SK-N-SH (cell line): ENCODE results near the gene GJB1. TPM values are rescaled to one million over a fixed set of nuclear protein-coding genes. Genes with fewer than 3 reads are reported as not detected.

ENCODE experiments used
- CTCF ChIA-PET: fragments of 300-600, 350-600 bp; formaldehyde crosslinking; extraction: SDS; loops from one replicate; lab custom pipeline; 2021; lab: Yijun Ruan, JAX
- POLR2A ChIA-PET: fragments of 350-600 bp; sonication (Branson Sonifier 250); formaldehyde crosslinking; extraction: SDS; loops from one replicate; lab custom pipeline; 2020; ENCODE audit warnings: antibody characterized with exemption, inconsistent platforms; lab: Yijun Ruan, JAX
- DNase-seq: peaks from one replicate; pipeline ENCODE4 v3.0.0; 2012
- H2AFZ ChIP-seq: fragments of 200-600 bp; sonication (generic); 2 replicates; pipeline ENCODE4 v1.8.1; 2016; ENCODE audit warnings: antibody characterized with exemption, mild to moderate bottlenecking, low read depth
- H3F3A ChIP-seq: fragments of 200-600 bp; sonication (generic); replicated peaks from 2 replicates; pipeline ENCODE3; 2016; ENCODE audit warnings: antibody characterized with exemption, mild to moderate bottlenecking; ENCODE audit not compliant: insufficient read depth
- H3K27ac ChIP-seq, 2 experiments: fragments of 200-500 bp in 1 of 2; fragments of 200-600 bp in 1 of 2; sonication (Bioruptor generic) in 1 of 2; sonication (generic), shearing (Covaris generic) in 1 of 2; 2 replicates each; pipeline versions ENCODE4 v1.5.1 to v1.6.1; 2014 to 2016; ENCODE audit warnings: low read depth in 2 of 2, inconsistent platforms in 1 of 2, low read length in 1 of 2, mild to moderate bottlenecking in 1 of 2, mixed read lengths in 1 of 2
- H3K27me3 ChIP-seq: fragments of 200-600 bp; sonication (generic), shearing (Covaris generic); 2 replicates; pipeline ENCODE4 v1.6.1; 2016; ENCODE audit warnings: mixed run types; ENCODE audit not compliant: insufficient read depth
- H3K36me3 ChIP-seq, 2 experiments: fragments of 200-500 bp in 1 of 2; fragments of 200-600 bp in 1 of 2; sonication (Bioruptor generic) in 1 of 2; sonication (generic) in 1 of 2; replicated peaks in 1 of 2; 2 replicates each; pipeline versions ENCODE3 to v1.5.1; 2014 to 2016; ENCODE audit warnings: low read length in 1 of 2, mild to moderate bottlenecking in 1 of 2; ENCODE audit not compliant: insufficient read depth in 2 of 2, control insufficient read depth in 1 of 2
- H3K4me1 ChIP-seq, 2 experiments: fragments of 200-500 bp in 1 of 2; fragments of 200-600 bp in 1 of 2; sonication (Bioruptor generic) in 1 of 2; sonication (generic), shearing (Covaris generic) in 1 of 2; 2 replicates each; pipeline versions ENCODE4 v1.5.1 to v1.6.1; 2014 to 2016; ENCODE audit warnings: low read depth in 1 of 2, low read length in 1 of 2, mixed run types in 1 of 2; ENCODE audit not compliant: insufficient read depth in 2 of 2, control insufficient read depth in 1 of 2
- H3K4me2 ChIP-seq: fragments of 200-600 bp; sonication (generic), shearing (Covaris generic); 2 replicates; pipeline ENCODE4 v1.6.1; 2017; ENCODE audit warnings: mixed run types
- H3K4me3 ChIP-seq, 2 experiments: fragments of 200-500 bp in 1 of 2; fragments of 200-600 bp in 1 of 2; sonication (Bioruptor generic) in 1 of 2; sonication (generic), shearing (Covaris generic) in 1 of 2; 2 replicates each; pipeline versions ENCODE4 v1.5.1 to v1.8.1; 2014 to 2016; ENCODE audit warnings: low read depth in 2 of 2, inconsistent platforms in 1 of 2, low read length in 1 of 2, mild to moderate bottlenecking in 1 of 2, mixed read lengths in 1 of 2, moderate library complexity in 1 of 2
- H3K79me2 ChIP-seq: fragments of 200-600 bp; sonication (generic); 2 replicates; pipeline ENCODE4 v1.8.1; 2017; ENCODE audit warnings: mild to moderate bottlenecking; ENCODE audit not compliant: insufficient read depth
- H3K9ac ChIP-seq: fragments of 200-600 bp; sonication (generic); 2 replicates; pipeline ENCODE4 v1.6.1; 2017; ENCODE audit warnings: mixed run types
- H3K9me2 ChIP-seq: fragments of 200-600 bp; sonication (generic); 2 replicates; pipeline ENCODE4 v1.6.1; 2017; ENCODE audit warnings: mixed run types
- H3K9me3 ChIP-seq: fragments of 200-600 bp; sonication (generic); 2 replicates; pipeline ENCODE4 v1.6.1; 2017; ENCODE audit warnings: mixed run types, mild to moderate bottlenecking, moderate library complexity
- H4K20me1 ChIP-seq: fragments of 200-600 bp; sonication (generic); 2 replicates; pipeline ENCODE4 v1.6.1; 2017; ENCODE audit warnings: mild to moderate bottlenecking, mixed run types; ENCODE audit not compliant: insufficient read depth
- CTCF ChIP-seq: fragments of 200-600 bp; sonication (generic); IDR thresholded peaks from 2 replicates; pipeline ENCODE4 v1.6.1; 2017; ENCODE audit warnings: antibody characterized with exemption, mild to moderate bottlenecking, moderate library complexity
- EP300 ChIP-seq, 2 experiments: IDR thresholded peaks; 2 replicates each; pipeline versions ENCODE4 v1.4.0 to v1.6.1; 2012; ENCODE audit warnings: borderline replicate concordance in 1 of 2, low read depth in 1 of 2, low read length in 1 of 2
- MEF2A ChIP-seq: IDR thresholded peaks from 2 replicates; pipeline ENCODE4 v1.4.0; 2012; ENCODE audit warnings: low read depth, borderline replicate concordance
- MXI1 ChIP-seq: IDR thresholded peaks from 2 replicates; pipeline ENCODE4 v1.6.1; 2012; ENCODE audit warnings: mild to moderate bottlenecking, low read depth, low read length, improper control_type of control experiment
- NRF1 ChIP-seq: IDR thresholded peaks from 2 replicates; pipeline ENCODE4 v1.6.1; 2012; ENCODE audit warnings: low read depth, mild to moderate bottlenecking, low read length
- REST ChIP-seq: IDR thresholded peaks from 2 replicates; pipeline ENCODE4 v1.6.1; 2012; ENCODE audit warnings: mild to moderate bottlenecking, low read depth, low read length, moderate library complexity
- SIN3A ChIP-seq: IDR thresholded peaks from 2 replicates; pipeline ENCODE4 v1.6.1; 2012; ENCODE audit warnings: low read depth, mild to moderate bottlenecking, low read length, moderate library complexity, borderline replicate concordance
- TEAD4 ChIP-seq: IDR thresholded peaks from 2 replicates; pipeline ENCODE4 v1.4.0; 2012; ENCODE audit warnings: mild to moderate bottlenecking, borderline replicate concordance; ENCODE audit not compliant: insufficient read depth
- USF1 ChIP-seq: IDR thresholded peaks from 2 replicates; pipeline ENCODE4 v1.4.0; 2012; ENCODE audit warnings: low read depth, borderline replicate concordance
- ZBTB33 ChIP-seq: IDR thresholded peaks from 2 replicates; pipeline ENCODE4 v1.4.0; 2012; ENCODE audit warnings: low read depth, borderline replicate concordance
- WGBS: methylation state at CpG from one replicate; pipeline ENCODE4 v1.1.6; 2017; ENCODE audit warnings: low lambda C conversion rate; 5-methylcytosine and 5-hydroxymethylcytosine counted together
- polyA plus RNA-seq, 3 experiments: library from polyadenylated mRNA; depleted of rRNA; stranded (reverse); fragments of >200 nt; gene quantifications; 2 replicates each; pipeline ENCODE4 v1.2.3, GENCODE V29; 2012
- TF ChIP-seq, protein P1 (sequence below): IDR thresholded peaks from 2 replicates; pipeline ENCODE4; 2012

GJB1 gene
- polyA plus RNA-seq, 1 of the 3 experiments (the other 2 are of a cell fraction) = not detected

DNA sequence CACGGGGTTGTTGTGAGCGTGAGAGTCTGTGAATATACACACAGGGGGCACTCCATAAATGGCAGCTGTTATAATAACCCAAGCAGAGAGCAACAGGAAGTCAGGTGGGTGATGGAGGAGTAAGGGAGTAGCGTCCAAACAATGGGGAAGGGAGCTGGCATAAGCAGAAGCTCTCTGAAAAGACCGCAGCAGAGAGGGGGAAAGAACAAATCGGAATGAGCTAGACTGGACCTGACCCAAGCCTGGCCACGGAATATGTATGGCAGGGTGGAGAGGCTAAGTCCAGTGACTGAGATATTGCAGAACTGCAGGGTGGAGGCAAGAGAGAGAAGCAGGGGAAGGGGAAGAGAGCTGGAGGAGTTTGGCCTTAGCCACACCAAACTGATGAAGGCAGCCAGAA, 6.5 kb upstream of the GJB1 start:
- peaks cover 60% of the 10 kb centered on the region for H3K27me3 ChIP-seq
- H3F3A ChIP-seq = no peaks in the 10 kb centered on the region
- H4K20me1 ChIP-seq = no peaks in the 10 kb centered on the region
- DNase-seq = no peak
- H3K79me2 ChIP-seq = no peaks in the 10 kb centered on the region
- H3K9ac ChIP-seq = no peak overlapping the region
- H3K4me1 ChIP-seq = no peaks in the 10 kb centered on the region
- H3K4me2 ChIP-seq = no peak overlapping the region
- no peaks in the 10 kb centered on the region for H3K9me3 ChIP-seq
- CTCF ChIA-PET = interaction anchor here (1.1 kb wide), 1 partner anchor 38 kb away, joined by 3 read pairs; no protein-coding TSS in a partner anchor
- TF ChIP-seq NRF1 (no peak), ZBTB33 (no peak), MEF2A (no peak), SIN3A (no peak), USF1 (no peak)
- POLR2A ChIA-PET = no interaction called here
- 44% methylated on average over 6 of the region's 6 CpGs for WGBS
- H2AFZ ChIP-seq = no peak overlapping the region
- no peak overlapping the region for H3K27ac ChIP-seq
- H3K9me2 ChIP-seq = no peaks in the 10 kb centered on the region
- H3K36me3 ChIP-seq = no peaks in the 10 kb centered on the region
- H3K4me3 ChIP-seq = no peak overlapping the region

- no peaks in the 10 kb centered on the region for H3K4me1 ChIP-seq
- no peaks in the 10 kb centered on the region for H3K36me3 ChIP-seq
- no peaks in the 10 kb centered on the region for H3K79me2 ChIP-seq
- H4K20me1 ChIP-seq = no peaks in the 10 kb centered on the region
- peaks cover 60% of the 10 kb centered on the region for H3K27me3 ChIP-seq
- TF ChIP-seq CTCF = no peak
- no peak for TF ChIP-seq REST
- no peak for TF ChIP-seq EP300 (IDR thresholded peaks at IDR 0.05; ENCODE audit: borderline replicate concordance in 1 of 2, low read depth in 1 of 2, low read length in 1 of 2)
- TF ChIP-seq, protein P1, sequence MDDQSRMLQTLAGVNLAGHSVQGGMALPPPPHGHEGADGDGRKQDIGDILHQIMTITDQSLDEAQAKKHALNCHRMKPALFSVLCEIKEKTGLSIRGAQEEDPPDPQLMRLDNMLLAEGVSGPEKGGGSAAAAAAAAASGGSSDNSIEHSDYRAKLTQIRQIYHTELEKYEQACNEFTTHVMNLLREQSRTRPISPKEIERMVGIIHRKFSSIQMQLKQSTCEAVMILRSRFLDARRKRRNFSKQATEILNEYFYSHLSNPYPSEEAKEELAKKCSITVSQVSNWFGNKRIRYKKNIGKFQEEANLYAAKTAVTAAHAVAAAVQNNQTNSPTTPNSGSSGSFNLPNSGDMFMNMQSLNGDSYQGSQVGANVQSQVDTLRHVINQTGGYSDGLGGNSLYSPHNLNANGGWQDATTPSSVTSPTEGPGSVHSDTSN = no peak
- TF ChIP-seq MXI1 = no peak
- TF ChIP-seq TEAD4 = no peak
- H3K9me2 ChIP-seq = no peaks in the 10 kb centered on the region
- no peak overlapping the region for H3K27ac ChIP-seq
- H3K9me3 ChIP-seq = no peaks in the 10 kb centered on the region
- H3K9ac ChIP-seq = no peak overlapping the region
- H3K4me2 ChIP-seq = no peak overlapping the region
- CTCF ChIA-PET = no interaction called here
- no peaks in the 10 kb centered on the region for H3F3A ChIP-seq
- H2AFZ ChIP-seq = no peak overlapping the region
- DNase-seq = no peak
- POLR2A ChIA-PET = no interaction called here
- no peak overlapping the region for H3K4me3 ChIP-seq
- WGBS = 49% methylated on average over 6 of the region's 6 CpGs
Measured at GRCh38 chrX:71217298-71217697, 5.7 kb upstream of the GJB1 start.
